NCI-H2029 treated with DMSO at 0.1 percent for 48 hours (cell line): ENCODE data around the gene VDAC1.

Experiments used
- DNase-seq: peaks from one replicate; lab custom pipeline; 2025; lab: John Stamatoyannopoulos, UW

VDAC1 gene

GRCh38 chr5:134024811-134025210 is 20.0 kb upstream of the VDAC1 start:
- DNase-seq, result no peak

- DNase-seq, result no peak
These were observed 17.6 kb upstream of the VDAC1 start for GRCh38 chr5:134022333-134022732.

- DNase-seq, result no peak
These were observed 15.4 kb upstream of the VDAC1 start for GRCh38 chr5:134020188-134020587.

- DNase-seq, result peak; percentile 30
These were observed 14.9 kb upstream of the VDAC1 start for GRCh38 chr5:134019636-134020035.

- DNase-seq, result no peak
These were observed 14.2 kb upstream of the VDAC1 start for GRCh38 chr5:134018986-134019316.

- DNase-seq, result no peak
These were observed 13.6 kb upstream of the VDAC1 start for GRCh38 chr5:134018154-134018985.

- no peak for DNase-seq
These were observed 3.5 kb upstream of the VDAC1 start for GRCh38 chr5:134008266-134008749.

- no peak for DNase-seq
These were observed 2.9 kb upstream of the VDAC1 start for GRCh38 chr5:134007581-134008265.

GRCh38 chr5:134006115-134006514 is 1.3 kb upstream of the VDAC1 start:
- DNase-seq, result no peak

GRCh38 chr5:134005417-134006061 is 764 bp upstream of the VDAC1 start:
- DNase-seq, result no peak

- DNase-seq, result no peak
These were observed 754 bp downstream of the VDAC1 start for GRCh38 chr5:134003817-134004625.

- no peak for DNase-seq
These were observed 1.5 kb downstream of the VDAC1 start for GRCh38 chr5:134003064-134003816.

- DNase-seq, result no peak
These were observed 2.6 kb downstream of the VDAC1 start for GRCh38 chr5:134001938-134002731.

- DNase-seq, result no peak
These were observed 3.9 kb downstream of the VDAC1 start for GRCh38 chr5:134000696-134001453.

- DNase-seq, result no peak
These were observed 4.7 kb downstream of the VDAC1 start for GRCh38 chr5:134000091-134000511.

GRCh38 chr5:133998807-133999206 is 6.0 kb downstream of the VDAC1 start:
- no peak for DNase-seq

GRCh38 chr5:133998042-133998441 is 6.7 kb downstream of the VDAC1 start:
- no peak for DNase-seq

GRCh38 chr5:133996683-133997252 is 8.0 kb downstream of the VDAC1 start:
- no peak for DNase-seq

- no peak for DNase-seq
These were observed 8.8 kb downstream of the VDAC1 start for GRCh38 chr5:133995883-133996563.
